GM12872 (cell line): ENCODE results near the gene LAPTM5.

Experiments used
- CTCF ChIP-seq: IDR thresholded peaks from 3 replicates; pipeline ENCODE4 v1.5.1; 2011; ENCODE audit warnings: low read depth, mild to moderate bottlenecking, low read length, moderate library complexity; ENCODE audit not compliant: insufficient read depth

Gene LAPTM5

GRCh38 chr1:30761381-30762151 is 4.0 kb upstream of the LAPTM5 start:
- peak; percentile 35; the same call in 2 of the 3 replicates for TF ChIP-seq CTCF

GRCh38 chr1:30760596-30761324 is 3.2 kb upstream of the LAPTM5 start:
- TF ChIP-seq CTCF = no peak; the same call in 2 of the 3 replicates

- TF ChIP-seq CTCF = no peak
Observed at GRCh38 chr1:30759718-30760281, 2.2 kb upstream of the LAPTM5 start.

DNA sequence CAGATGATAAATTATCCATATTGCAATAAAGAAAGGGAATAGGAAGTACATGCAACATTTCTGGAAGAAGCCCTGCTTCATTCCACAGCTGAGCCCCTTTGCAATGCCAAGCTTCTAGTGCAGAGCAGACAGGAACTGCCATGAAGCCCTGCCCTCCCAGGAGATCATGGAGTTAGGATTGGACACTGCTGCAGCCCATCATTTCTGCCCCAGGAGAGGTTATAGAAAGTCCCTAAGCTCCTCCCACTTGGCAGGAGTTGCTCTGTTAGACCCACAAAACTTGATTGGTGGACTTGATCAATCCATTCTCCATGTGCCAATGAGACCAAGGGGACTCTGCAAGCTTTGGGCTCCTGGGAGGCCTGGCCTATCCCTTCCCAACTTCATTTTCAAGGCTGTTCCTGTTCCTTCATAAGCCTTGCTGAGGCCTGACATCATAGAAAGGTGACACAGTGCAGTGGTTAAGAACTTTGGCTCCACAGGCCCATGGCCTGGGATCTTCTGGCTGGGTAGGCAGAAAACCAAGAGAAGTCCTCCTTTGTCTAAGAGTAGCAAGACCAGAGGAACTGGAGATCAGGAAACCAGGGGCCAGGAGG is 1.3 kb upstream of the LAPTM5 start:
- TF ChIP-seq CTCF = no peak

DNA sequence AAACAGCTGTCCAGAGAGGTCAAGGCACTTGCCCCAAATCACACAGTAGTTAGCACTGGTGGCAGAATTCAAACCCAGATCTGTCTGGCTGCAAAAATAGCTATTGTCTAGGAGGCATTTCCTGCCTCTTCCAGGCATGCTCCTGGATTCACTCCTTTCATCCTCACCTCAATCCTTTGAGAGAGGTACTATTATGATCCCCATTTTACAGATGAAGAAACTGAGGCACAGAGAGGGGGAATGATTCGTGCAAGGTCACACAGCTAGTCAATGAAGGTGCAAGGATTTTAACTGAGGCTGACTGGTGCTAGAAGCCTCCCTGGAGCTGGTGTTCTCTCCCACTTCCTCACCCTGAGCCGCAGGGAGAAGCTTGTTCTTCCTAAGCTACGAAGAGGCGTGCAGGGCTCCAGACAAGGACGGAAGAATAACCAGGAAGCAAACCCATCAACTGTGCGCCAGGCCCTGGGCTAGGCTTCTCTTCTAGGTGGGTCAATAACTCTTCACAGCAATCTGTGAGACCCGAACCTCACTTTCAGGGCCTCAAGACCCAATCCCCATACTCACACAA is 631 bp upstream of the LAPTM5 start:
- TF ChIP-seq CTCF = no peak

DNA sequence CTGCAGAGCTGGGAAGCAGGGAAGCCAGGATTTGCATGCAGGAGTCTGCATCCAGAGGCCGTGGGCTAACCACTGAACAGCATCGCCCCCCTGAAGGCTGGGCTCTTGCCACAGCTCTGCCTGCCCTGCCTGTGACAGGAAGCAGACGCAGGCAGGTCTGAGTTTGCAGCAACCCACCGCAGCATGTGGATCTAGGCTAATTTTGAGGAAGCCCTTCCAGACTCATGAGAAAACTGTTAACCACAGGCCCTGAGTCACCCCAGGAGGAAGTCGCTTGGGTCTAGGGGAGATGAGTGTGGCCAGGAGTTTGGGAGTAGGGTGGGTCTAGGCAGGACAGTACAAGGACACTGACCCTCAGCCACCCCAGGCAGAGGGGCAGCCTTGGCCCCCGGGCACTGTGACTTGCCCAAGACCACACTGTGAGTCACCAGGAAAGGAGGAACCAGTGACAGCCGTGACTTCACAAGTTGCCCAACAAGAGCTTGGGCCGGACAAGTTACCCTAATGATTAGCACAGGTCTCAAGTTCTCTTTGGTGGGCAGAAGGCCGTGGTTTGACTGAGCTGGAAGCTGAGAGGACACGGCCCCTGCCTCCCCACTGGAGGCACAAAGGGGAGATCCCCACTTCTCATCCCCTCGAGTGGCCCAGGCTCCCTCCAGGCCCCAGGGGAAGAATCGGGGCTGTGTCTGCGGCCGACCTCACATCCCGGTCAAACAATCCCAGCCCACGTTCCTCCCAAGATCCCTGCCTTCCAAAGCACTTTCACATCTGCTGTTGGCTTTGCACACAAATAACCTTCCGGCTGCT is 826 bp downstream of the LAPTM5 start:
- TF ChIP-seq CTCF = no peak

DNA sequence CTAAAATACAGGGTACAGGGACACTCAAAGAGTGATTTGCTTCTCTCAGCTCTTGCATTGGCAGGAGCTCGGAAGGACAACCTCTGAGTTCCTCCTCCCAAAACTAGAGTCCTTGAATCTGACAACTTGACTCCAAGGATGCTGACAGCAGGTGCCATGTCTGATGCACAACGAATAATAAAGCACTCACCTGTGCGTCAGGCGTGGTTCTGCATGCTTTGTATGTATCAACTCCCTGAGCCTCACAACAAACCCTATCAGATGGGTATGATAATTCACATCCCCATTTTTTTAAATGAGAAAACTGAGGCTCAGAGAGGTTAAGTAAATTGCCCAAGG is 1.4 kb downstream of the LAPTM5 start:
- TF ChIP-seq CTCF = no peak
